Mesangial cell (primary cell): ENCODE data around the gene DXO. TPM values are rescaled to one million over a fixed set of nuclear protein-coding genes. Genes with fewer than 3 reads are reported as not detected.

Experiments
- total RNA-seq: library from RNA; depleted of rRNA; stranded (reverse); fragments of >200 nt; gene quantifications from 2 replicates; pipeline ENCODE4 v1.2.3, GENCODE V29; 2015

DXO gene
- 21.5 and 27.3 TPM in 2 replicates for total RNA-seq

GRCh38 chr6:31971993-31972708, at the start of gene DXO:
Gene DXO, minus strand, starts transcription at chr6:31972138. Its CDS starts 463 bp downstream, at chr6:31971675.

GRCh38 chr6:32014547-32014946, 42.6 kb upstream of the DXO start, which contains the start of gene C4B:
Gene C4B, plus strand, starts transcription at chr6:32014795. Its CDS starts 51 bp downstream, at chr6:32014846.

GRCh38 chr6:31981744-31982143, 9.8 kb upstream of the DXO start, which contains the start of gene C4A:
Gene C4A, plus strand, starts transcription at chr6:31982057. Its CDS starts 51 bp downstream, at chr6:31982108.

GRCh38 chr6:31958741-31959739, 12.9 kb downstream of the DXO start, which contains the start of the genes NELFE and SKIC2:
Gene NELFE, minus strand, starts transcription at chr6:31958971. Its CDS starts 525 bp downstream, at chr6:31958446.
Gene SKIC2, plus strand, starts transcription at chr6:31959175. Its CDS starts 18 bp downstream, at chr6:31959193.

GRCh38 chr6:31945507-31946369, 26.2 kb downstream of the DXO start, which contains the start of gene CFB:
Gene CFB, plus strand, starts transcription at chr6:31946095. Its CDS starts 127 bp downstream, at chr6:31946222.

GRCh38 chr6:31927242-31927862, 44.6 kb downstream of the DXO start, which contains the start of gene C2:
Gene C2, plus strand, starts transcription at chr6:31927717. Its CDS starts 36 bp downstream, at chr6:31927753.

Other genes starting within 250 kb of the DXO start
- not detected in 2 replicates for gene MPIG6B, start 248.8 kb downstream of the DXO start, total RNA-seq
- 38.1 and 92.2 TPM in 2 replicates for gene DDAH2, start 242.8 kb downstream of the DXO start, total RNA-seq
- 577 and 1,120 TPM in 2 replicates for gene CLIC1, start 235.6 kb downstream of the DXO start, total RNA-seq
- 9.3 and 17.6 TPM in 2 replicates for gene MSH5, start 232.1 kb downstream of the DXO start, total RNA-seq
- 1.0 and 5.7 TPM in 2 replicates for gene SAPCD1, start 209.5 kb downstream of the DXO start, total RNA-seq
- gene VWA7, start 194.8 kb downstream of the DXO start, total RNA-seq: 0.81 and 9.8 TPM in 2 replicates
- gene VARS1, start 176.4 kb downstream of the DXO start, total RNA-seq: 85.2 and 165 TPM in 2 replicates
- 71.0 and 128 TPM in 2 replicates for gene LSM2, start 165.2 kb downstream of the DXO start, total RNA-seq
- gene HSPA1L, start 156.9 kb downstream of the DXO start, total RNA-seq: 0.16 and 0.76 TPM in 2 replicates
- gene HSPA1A, start 156.6 kb downstream of the DXO start, total RNA-seq: 55.9 and 60.6 TPM in 2 replicates
- gene HSPA1B, start 144.4 kb downstream of the DXO start, total RNA-seq: 78.6 and 83.3 TPM in 2 replicates
- gene NEU1, start 109.3 kb downstream of the DXO start, total RNA-seq: 62.1 and 191 TPM in 2 replicates
- gene SLC44A4, start 93.1 kb downstream of the DXO start, total RNA-seq: 1.9 TPM in 1 of 2 replicates, not detected in the other
- 50.0 and 68.5 TPM in 2 replicates for gene EHMT2, start 74.4 kb downstream of the DXO start, total RNA-seq
- 2.4 and 6.2 TPM in 2 replicates for gene ZBTB12, start 70.1 kb downstream of the DXO start, total RNA-seq
- 0.49 and 2.5 TPM in 2 replicates for gene C2, start 44.4 kb downstream of the DXO start, total RNA-seq
- 0.33 and 3.7 TPM in 2 replicates for gene CFB, start 26.0 kb downstream of the DXO start, total RNA-seq
- gene NELFE, start 13.2 kb downstream of the DXO start, total RNA-seq: 108 and 116 TPM in 2 replicates
- gene SKIC2, start 13.0 kb downstream of the DXO start, total RNA-seq: 42.3 and 43.2 TPM in 2 replicates
- gene C4A, start 9.9 kb upstream of the DXO start, total RNA-seq: 2.1 and 6.1 TPM in 2 replicates
- gene C4B, start 42.7 kb upstream of the DXO start, total RNA-seq: 0.49 and 11.0 TPM in 2 replicates
- gene CYP21A2, start 66.3 kb upstream of the DXO start, total RNA-seq: 0.25 TPM in 1 of 2 replicates, not detected in the other
- 0.16 and 0.51 TPM in 2 replicates for gene TNXB, start 137.2 kb upstream of the DXO start, total RNA-seq
- 24.0 and 46.3 TPM in 2 replicates for gene ATF6B, start 156.1 kb upstream of the DXO start, total RNA-seq
- 3.0 and 5.1 TPM in 2 replicates for gene FKBPL, start 158.2 kb upstream of the DXO start, total RNA-seq
- 0.76 TPM in 1 of 2 replicates, not detected in the other for gene PRRT1, start 179.8 kb upstream of the DXO start, total RNA-seq
- gene PPT2, start 182.0 kb upstream of the DXO start, total RNA-seq: 23.1 and 37.3 TPM in 2 replicates
- gene EGFL8, start 192.5 kb upstream of the DXO start, total RNA-seq: 2.3 and 8.9 TPM in 2 replicates
- gene AGPAT1, start 203.9 kb upstream of the DXO start, total RNA-seq: 60.5 and 70.9 TPM in 2 replicates
- 61.1 and 63.1 TPM in 2 replicates for gene RNF5, start 206.3 kb upstream of the DXO start, total RNA-seq
- 2.1 and 3.4 TPM in 2 replicates for gene AGER, start 212.1 kb upstream of the DXO start, total RNA-seq
- gene PBX2, start 218.1 kb upstream of the DXO start, total RNA-seq: 37.0 and 59.1 TPM in 2 replicates
- 7.8 and 14.1 TPM in 2 replicates for gene GPSM3, start 220.5 kb upstream of the DXO start, total RNA-seq